ENCODE measurements around the gene GNPNAT1.
A peak's percentile ranks its signal among the peaks of the same experiment; 100 is the strongest.

Gene GNPNAT1

DNA sequence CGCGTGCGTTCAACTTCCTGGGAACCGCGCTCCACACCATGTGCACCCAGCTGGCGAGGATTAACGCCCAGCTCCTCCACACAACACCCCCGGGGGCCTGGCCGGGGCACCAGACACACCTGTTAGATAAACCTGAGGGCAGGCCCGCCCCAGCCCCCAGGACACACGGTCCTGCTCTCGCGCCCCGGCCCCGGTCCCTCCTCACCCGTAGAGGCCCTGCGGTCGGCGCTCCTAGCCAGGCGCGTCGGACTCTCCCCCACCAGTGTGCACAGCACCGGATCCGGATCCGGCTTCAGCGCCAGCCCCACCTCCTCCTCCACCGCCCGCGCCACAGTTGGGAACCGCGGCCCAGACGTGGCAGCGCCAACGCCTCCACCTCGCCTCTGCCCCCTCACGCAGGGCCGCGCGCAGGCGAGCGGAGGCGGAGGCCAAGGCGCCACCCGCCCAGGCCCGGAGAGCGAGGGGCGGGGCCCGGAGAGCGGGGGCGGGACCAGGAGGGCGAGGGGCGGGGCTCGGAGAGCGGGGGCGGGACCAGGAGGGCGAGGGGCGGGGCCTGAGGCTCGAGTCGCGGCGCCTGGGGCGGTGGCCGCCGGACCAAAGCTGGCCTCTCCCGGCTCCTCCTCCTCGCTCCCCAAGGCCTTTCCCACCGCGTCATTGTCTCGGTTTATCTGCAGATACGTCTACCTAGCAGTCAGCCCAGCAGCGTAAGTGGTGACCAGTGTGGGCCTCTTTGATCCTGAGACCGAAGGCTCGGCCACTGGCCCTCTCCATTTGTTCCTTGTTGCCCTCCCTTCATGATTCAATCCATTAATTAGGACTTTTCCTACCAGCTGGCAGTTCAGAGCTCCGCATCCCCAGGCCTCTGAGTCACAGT lies at the start of gene GNPNAT1:
Gene GNPNAT1, minus strand, starts transcription at position 385 of the 874 bp plus-strand sequence. CDS start 6,957 bp downstream, outside the sequence.
- peak in 55 of 56 donors; percentile 35 to 95 (median 72) for DNase-seq

DNA sequence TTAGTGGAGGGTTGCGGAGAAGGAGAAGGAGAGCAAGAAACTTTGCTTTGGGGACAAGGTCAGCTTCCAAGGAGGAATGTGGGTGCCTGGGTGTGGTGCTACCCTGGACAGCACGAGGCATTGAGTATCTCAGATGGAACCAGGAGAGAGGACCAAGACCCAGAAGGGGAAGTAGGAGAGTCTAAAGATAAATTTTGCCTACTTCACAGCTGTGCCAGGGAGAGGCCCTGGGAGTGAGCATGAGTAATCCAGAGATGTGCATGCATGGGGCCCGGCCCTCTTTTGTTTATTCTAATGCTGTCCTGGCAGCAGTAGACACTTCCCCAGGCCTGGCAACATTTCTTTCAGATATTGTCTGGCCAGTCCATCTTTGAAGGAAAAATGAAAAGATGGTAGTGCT lies 49.5 kb upstream of the GNPNAT1 start:
- peak in 13 of 56 donors; percentile 1 to 43 (median 8) for DNase-seq

DNA sequence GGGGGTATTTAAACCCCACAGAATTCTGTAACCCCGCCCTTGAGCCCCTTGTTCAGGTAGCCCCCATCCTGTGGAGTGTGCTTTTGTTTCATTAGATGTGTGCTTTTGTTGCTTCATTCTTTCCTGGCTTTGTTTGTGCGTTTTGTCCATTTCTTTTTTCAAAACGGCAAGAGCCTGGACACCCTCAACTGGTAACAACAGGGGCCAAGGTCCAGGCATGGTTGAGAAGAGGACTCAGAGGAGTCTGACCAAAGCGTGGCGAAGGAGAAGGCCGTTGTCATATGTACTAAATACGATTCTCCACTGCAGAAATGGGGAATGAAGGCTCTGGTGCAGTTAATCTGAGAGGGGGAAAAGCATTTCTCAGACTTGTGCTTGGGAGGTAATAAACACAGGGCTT lies 46.0 kb upstream of the GNPNAT1 start:
- DNase-seq = no peak

DNA sequence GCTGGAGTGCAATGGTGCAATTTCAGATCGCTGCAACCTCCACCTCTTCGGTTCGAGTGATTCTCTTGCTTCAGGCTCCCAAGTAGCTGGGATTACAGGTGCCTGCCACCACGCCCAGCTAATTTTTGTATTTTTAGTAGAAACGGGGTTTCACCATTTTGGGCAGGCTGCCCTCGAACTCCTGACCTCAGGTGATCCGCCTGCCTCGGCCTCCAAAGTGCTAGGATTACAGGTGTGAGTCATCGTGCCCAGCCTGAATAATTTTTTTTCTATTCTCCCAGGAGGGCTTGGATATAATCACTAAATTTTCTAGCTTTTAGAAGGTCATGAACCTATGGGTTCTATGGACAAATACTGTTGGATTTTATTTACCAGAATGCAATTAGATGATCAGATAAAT lies 44.7 kb upstream of the GNPNAT1 start:
- no peak for DNase-seq

DNA sequence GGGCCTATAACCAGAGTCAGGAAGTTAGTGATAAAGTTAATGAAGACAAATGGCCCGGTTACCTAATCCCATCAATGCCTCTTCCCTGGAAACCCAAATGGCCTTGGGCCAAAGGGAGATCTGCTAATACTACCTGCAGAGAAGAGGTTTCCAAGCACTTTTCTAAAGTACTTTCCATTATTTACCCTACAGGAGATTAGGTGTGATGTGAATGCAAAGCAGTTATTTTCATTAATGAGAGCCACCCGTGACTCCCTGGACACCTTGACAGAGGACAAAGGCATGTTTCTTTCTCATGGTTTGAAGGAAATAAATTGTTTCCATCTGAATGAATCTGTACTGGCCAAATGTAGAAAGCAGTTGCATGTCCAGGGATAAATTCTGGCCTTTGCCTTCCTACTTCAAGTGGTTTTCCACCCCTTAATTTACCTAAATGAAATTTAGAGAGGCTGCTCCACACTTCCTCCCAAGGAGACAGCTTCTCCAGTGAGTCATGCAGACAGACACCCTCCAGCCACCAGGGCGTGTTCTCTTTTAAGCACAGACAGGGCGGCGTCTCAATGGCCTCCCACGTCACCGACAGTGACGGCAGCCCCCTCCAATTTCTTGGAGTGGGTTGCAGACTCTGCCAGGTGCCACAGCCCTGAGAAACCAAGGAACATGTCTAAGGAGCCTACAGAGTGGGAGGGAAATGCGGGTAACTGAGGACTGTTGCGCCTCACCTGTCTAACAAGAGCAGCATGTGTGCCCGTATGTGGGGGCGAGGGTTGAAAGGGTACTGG lies 43.9 kb upstream of the GNPNAT1 start:
- DNase-seq = peak in 2 of 56 donors; percentile 5 to 13

DNA sequence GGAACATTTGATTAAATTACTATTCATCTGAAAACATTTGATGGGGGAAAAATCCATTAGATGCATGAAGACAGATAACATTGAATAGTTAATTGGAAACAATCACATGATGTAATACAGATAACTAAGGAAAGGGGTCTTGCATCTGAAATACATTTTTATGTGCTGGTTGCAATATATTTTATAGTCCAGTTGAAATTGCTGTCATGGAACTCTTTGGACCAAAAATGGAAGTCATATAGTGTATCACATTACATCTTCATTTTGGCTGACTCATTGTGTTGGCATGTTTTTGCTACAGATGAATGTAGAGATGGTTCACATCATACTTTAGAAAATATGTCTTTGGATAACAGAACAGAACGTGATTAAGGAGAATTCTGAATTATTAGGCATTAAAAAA lies 43.0 kb upstream of the GNPNAT1 start:
- DNase-seq = no peak

DNA sequence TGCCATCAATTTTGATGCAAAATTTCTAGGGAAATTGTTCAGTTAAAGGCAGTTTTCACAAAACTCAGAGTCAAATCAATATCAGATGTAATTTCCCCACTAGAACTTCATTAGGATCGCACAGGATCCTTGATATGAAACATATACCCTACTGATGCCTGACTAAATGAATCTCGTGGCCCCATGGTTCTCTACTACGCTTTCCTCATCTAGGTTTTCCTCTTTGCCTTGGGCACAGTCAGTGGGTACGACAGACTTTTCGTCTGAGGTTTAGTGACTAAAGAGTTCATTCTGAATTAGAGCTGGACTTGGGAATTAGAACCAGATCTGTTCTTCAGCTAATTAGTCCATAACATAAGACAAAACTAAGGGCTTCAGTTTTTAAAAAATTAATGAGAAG lies 42.5 kb upstream of the GNPNAT1 start:
- no peak for DNase-seq

DNA sequence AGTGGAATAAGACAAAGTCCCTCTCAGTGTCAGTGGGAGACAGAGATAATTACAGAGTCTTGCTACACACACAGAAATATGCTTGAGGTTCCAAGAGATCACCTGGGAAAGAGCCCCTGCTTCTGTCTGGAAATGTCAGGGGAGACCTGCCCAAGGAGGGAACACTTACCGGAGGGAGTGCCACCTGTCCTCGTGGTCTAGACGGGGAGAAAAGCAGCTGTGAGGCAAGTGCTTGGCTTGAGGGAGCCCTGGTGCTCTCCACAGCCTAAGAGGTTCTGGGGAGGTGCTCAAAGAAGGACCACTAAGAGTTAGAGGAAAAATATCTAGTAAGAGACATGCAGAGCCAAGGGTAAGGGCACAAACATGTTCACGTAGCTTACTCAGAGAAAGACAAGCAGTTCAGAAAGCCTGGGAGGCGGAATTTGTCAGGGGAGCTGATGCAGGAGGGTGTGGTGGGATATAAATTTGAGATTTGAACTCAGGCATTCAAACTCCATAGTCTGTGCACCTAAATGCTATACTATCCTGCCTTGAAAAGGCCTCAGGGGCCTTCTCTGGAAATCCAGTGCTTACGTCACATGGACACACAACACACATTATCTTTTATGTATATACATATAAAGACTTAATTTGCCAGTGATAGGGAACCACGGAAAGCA lies 38.2 kb upstream of the GNPNAT1 start:
- DNase-seq = no peak

DNA sequence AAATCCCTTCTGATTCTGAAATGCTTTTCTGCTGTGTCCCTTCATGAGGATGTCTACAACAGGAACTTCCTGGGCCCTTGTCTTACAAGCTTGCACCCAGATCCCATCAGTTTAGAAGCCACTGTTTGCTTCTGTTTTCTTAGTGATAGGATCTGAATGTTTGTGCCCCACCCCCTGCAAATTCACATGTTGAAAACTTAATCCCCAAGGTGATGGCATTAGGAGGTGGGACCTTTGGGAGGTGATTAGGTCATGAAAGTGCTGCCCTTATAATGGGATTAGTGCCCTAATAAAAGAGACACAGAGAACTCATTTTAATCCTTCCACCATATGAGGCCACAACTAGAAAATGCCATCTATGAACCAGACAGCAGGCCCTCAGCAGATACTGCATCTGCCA lies 36.0 kb upstream of the GNPNAT1 start:
- DNase-seq = no peak

DNA sequence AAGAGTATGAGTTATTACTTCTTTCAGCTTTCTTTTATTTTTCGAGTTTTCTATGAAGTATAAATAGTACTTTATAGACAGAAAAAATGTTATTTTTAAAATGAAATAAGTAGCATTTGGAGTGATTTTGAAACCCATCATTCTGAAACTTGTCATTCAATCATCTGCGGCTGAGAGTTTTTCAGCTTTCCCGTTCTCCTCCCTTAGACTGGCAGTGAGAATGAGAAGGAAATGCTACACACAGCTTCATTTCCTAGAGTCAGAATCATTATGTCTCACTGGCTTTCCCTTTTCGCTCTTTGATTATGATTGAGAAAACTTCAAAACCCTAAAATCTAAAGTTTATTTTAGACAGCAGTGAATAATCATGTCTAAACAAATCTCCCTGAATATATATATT lies 33.7 kb upstream of the GNPNAT1 start:
- no peak for DNase-seq

DNA sequence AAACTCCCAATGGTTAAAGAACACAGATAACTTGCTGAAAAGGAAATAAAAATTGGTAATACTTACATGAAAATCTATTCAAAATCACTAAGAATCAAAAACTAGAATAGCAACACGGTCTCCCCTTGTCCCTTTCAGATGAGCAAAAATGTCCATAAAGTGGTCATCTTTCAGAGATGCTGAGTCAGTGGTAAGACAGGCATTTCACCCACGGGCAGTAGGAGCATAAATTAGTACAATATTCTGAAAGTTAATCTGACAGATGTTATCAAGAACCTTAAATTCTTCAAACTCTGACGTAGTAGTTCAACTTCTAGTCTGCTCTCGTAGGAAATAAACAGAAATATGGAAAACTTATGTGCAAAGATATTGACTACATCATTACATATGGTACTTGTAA lies 33.1 kb upstream of the GNPNAT1 start:
- no peak for DNase-seq

DNA sequence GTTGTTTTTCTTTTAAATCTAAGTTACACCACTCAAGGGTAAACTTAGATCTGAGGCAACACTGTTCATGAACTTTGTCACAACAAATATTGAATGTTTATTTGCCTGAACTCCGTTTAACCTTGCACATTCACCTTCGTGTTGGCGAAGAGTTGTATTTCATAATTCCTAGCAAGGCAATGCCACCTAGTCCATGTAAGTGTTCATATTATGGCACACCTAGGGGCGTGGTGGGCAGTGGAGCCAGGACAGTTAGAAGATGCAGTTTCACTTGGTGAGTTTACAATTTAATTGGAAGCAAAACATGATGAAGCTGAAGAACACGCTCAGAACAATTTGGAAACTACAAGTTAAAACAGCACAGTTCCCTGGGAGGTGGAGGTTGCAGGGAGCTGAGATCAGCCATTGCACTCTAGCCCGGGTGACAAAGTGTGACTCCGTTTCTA lies 30.4 kb upstream of the GNPNAT1 start:
- no peak for DNase-seq

DNA sequence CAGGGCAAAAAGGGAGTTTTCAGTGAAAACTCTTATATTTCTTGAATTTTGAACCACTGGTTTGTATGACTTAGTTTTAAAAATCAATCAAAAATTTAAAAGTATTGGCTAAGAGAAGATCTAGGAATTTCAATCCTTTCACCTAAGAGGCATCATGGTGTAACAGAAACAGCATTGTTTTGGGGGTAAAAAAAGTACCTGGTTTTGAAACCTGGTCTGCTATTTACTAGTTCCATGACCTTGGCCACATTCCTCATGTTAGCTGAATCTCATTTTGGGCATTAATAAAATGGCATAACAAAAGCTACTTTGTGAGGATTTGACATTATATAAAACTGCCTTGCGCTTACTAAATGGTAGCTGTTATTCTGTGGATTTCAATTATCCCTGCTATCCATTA lies 16.7 kb upstream of the GNPNAT1 start:
- DNase-seq = no peak

DNA sequence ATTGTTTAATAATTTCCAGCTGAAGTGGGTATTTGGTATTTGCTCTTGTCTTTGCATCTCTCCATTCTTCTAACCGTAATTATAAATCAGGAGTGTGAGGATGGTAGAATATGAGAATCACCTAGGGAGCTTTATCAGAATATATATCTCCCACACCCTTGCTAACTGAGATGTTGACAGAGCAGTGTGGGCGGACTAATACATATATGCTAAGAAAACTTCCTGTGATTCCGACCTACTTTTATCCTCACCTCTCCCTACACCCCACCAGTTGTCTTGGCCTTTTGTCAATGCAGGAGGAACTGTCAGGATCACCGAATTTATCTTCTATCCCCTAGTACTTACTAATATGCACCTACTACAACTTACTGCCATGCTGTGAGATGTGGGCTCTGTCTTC lies 14.7 kb upstream of the GNPNAT1 start:
- no peak for DNase-seq

DNA sequence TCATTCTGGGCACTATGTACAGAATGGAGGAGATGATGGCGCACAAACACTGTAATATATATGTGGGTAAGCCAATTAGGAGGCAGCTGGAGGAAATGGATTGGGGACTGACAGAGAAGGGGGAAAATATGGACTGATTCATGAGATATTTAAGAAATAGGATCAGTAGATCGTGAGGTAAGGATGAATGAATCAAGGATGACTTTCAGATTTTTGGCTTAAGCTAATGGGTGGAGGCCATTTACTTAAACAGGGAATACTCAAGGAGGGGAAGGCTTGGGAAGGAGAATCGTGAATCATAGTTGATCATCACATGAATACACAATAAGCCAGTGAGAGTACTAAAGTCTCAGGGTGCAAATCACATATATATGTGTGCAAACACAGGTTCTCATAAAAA lies 11.2 kb upstream of the GNPNAT1 start:
- no peak for DNase-seq

DNA sequence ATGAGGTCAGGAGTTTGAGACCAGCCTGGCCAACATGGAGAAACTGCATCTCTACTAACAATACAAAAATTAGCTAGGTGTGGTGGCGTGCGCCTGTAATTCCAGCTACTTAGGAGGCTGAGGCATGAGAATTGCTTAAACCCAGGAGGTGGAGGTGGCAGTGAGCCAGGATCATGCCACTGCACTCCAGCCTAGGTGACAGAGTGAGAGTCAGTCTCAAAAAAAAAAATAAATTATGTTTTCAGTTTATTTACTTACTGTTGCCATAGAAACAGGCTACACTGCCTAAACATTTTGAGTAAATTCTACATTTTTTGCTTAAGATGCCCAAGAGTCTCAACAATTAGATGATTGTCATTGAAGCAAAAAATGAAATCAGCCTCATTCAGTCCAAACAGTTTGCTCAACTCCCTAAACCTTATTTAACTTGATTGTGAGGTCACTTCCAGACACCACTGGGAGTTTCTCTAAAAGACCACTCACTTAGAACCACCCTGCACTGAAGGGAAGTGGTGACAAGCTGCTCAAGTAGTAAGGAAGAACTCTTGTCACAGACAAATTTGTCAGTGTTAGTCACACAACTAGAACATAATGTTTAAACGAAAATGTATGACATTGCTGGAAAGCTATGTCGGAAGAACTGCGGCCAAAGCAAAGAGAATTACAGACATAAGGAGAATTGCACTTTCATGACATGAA lies 9.8 kb upstream of the GNPNAT1 start:
- DNase-seq = no peak

DNA sequence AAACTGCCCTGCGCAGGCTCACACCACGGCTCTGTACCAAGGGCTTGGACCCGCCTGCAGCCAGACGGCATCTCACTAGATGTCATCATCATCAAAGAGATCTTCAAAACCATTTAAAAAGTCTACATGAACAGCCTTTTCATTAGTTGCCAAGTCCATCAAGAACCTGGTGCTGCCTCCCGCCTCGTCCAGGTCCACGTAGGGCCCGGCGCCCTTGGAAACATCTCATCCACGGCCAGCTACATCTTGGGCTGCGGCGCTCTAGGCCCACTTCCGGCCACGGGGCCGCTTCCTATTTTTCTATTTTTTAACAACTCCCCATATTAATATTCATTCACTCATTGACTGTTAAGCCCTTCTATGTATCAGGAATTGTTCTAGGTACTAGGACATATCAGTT lies 7.4 kb upstream of the GNPNAT1 start:
- DNase-seq = no peak

DNA sequence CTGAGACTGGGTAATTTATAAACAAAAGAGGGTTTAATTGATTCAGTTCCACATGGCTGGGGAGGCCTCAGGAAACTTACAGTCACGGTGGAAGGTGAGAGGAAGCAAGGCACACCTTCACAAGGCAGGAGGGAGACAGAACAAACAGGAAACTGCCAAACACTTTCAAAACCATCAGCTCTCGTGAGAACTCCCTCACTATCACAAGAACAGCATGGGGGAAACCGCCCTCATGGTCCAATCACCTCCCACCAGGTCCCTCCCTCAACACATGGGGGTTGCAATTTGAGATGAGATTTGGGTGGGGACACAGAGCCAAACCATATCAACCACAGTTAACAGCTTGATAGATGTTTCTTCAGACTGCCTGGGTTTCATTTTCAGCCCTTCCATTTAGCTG lies 6.2 kb upstream of the GNPNAT1 start:
- no peak for DNase-seq

DNA sequence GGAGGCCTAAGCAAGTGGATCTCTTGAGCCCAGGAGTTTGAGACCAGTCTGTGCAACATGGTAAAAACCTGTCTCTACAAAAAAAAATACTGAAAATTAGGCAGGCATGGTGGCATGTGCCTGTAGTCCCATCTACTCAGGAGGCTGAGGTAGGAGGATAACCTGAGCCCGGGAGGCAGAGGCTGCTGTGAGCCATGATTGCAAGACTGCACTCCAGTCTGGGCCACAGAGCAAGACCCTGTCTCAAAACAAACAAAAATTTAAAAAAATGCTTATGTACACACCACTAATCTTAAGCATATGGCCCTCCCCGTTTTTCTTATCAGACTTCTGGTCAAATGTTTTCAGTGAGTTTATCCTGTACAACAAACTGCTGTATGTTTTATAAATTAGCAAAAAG lies 1.7 kb upstream of the GNPNAT1 start:
- no peak for DNase-seq

DNA sequence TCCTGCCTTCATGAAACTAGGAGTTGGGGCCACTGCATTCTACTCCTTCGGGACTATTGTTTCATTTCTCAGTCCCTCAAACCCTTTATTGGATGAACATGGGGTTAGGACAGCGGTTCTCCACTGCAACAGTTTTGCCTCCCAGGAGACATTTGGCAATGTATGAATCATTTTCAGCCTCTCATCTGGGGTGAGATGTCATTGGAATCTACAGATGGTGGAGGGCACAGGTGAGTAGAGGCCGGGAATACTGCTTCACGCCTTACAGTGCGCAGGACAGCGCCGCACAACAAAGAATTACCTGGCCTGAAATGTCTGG lies 649 bp upstream of the GNPNAT1 start:
- DNase-seq = no peak

DNA sequence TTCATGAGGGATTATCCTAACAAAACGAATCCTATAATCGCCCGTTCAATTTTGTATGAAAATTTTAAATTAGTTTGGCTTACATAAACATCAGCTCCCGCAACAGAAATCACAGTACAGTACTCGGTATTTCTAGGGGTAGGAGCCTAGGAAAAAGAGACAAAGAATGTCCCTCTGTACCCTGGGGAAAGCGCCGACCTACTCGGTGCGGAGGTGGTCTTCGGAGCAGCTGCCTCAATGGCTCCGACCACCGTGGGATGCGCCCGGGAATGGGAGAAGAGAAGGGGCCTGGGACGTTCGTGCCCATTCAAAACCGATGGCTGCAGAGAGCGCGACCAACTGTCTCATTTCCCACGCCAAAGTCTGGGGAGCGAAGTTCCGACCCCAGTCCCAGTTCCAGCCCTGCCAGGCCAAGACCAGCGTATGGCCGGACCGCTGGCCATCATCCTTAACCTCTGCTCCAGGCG lies 618 bp downstream of the GNPNAT1 start:
- DNase-seq = peak in 5 of 56 donors; percentile 11 to 52 (median 31)

All from amygdala (tissue), 56 donors.